NCI-H2196 (cell line): ENCODE data around the gene LARGE1.
"Not testable (repeated sequence)": the region's sequence is repeated elsewhere in the genome, so short reads cannot be mapped to it uniquely, and the experiment has no call there.

Source experiments
- DNase-seq: peaks from one replicate; lab custom pipeline; 2025; ENCODE audit not compliant: unreplicated experiment; lab: John Stamatoyannopoulos, UW

Gene LARGE1

DNA sequence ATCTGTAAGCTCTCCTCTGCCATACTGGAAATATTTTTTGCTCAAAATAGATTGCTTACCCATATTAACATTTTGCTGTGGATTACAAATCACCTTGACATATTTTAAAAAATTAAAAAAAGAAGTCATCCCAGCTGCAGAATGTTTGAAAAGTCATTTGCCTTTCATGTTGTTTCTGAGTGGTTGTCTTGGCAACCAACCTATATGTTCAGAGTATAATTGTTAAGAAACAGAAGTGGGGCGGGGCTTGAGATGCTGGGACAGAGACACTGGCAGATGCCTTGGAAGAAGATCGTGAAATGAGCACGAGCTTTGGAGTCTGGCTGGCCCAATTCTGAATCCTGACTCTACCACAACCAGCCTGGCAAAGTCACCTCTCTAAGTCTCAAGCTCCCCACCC, 348.2 kb downstream of the LARGE1 start:
- DNase-seq = no peak

DNA sequence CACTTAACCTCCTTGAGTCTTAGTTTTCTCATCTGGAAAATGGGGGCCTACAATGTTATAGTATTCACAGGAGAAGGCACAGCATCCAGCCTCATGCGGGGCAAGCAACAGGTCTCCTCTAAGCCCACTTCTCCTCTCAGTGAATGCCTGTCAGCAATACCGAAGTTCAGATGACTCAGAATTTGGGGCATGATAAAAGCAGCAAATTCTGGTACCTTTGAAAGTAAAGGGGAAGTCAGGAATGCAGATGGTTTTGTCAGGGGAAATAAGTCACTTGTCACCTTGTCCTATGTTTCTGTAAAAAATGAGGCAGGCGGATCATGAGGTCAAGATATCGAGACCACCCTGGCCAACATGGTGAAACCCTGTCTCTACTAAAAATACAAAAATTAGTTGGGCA, 350.2 kb downstream of the LARGE1 start:
- no peak for DNase-seq

DNA sequence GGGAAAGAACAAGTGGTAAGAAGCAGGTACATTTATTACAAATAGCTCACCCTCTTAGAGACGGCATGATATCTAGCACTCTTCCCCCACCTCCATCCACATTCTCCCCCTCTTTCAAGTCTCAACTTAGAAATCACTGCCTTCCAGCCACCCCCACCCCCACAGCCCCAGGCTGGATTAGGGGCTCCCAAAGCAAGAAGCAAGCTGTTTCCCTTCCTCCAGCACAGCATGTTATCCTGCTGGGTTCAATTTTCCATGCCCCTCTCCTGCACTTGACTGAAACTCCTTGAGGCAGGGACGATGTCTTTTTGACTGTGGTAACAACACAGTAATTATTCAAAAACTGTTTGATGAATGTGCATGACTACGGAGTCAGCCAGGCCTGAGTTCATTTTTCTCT, 350.7 kb downstream of the LARGE1 start:
- no peak for DNase-seq

DNA sequence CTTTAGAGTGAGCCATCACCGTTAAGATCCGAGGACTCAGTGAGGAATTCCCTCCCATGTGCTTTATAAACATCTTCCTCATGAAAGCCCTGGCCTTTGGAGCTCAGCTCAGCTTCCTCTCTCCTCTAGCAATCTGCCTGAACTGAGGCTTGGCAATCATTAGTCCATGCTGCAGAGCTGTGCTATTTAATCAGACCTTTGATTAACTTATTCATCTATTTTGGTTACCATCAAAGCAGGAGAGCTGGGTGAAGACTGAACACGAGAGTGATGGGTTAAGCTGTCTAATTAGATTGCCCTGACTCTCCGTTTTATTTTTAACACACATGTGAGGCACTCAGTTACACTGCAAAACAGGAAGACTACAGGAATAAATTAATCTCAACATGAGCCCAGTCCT, 351.3 kb downstream of the LARGE1 start:
- DNase-seq = no peak

DNA sequence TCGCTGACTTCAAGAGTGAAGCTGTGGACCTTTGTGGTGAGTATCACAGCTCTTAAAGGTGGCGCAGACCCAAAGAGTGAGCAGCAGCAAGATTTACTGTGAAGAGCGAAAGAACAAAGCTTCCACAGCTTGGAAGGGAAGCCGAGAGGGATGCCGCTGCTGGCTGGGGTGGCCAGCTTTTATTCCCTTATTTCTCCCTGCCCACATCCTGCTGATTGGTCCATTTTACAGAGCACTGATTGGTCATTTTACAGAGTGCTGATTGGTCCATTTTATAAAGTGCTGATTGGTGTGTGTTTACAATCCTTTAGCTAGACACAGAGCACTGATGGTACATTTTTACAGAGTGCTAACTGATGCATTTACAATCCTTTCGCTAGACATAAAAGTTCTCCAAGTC, 353.8 kb downstream of the LARGE1 start:
- DNase-seq = not testable (repeated sequence)

DNA sequence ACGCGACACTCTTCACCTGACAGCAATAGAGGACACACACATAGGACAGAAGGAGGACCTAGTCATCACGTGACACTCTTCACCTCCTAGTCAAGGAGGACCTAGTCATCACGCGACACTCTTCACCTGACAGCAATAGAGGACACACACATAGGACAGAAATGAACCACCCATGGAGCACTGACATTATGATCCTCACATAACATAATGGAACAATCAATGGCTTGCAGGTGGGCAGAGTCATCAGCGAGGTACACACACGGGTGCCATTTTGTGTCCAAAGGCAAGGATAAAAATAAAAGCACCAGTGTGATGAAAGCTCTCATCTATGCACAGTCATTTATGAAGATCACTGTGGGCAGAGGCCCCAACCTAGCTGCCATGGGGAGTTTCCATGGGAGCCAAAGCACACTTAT, 354.7 kb downstream of the LARGE1 start:
- DNase-seq = no peak

DNA sequence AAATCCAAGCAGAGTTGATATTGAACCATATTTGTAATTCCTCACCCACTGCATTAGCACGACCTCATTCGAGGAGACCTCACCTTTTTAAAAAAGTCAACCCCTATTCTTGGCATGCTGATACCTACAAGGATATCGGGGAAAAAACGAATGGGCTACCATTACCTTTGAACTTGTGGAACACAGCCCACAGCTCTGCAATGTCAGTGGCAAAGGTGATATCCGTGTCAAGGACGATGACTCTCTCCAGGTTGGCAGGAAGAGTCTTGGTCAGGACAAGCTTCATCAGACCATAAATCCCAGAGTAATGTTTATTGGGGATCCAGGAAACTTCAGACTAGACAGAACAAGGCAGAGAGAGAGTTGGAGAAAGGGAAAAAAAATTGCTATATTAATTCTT, 355.6 kb downstream of the LARGE1 start:
- no peak for DNase-seq

DNA sequence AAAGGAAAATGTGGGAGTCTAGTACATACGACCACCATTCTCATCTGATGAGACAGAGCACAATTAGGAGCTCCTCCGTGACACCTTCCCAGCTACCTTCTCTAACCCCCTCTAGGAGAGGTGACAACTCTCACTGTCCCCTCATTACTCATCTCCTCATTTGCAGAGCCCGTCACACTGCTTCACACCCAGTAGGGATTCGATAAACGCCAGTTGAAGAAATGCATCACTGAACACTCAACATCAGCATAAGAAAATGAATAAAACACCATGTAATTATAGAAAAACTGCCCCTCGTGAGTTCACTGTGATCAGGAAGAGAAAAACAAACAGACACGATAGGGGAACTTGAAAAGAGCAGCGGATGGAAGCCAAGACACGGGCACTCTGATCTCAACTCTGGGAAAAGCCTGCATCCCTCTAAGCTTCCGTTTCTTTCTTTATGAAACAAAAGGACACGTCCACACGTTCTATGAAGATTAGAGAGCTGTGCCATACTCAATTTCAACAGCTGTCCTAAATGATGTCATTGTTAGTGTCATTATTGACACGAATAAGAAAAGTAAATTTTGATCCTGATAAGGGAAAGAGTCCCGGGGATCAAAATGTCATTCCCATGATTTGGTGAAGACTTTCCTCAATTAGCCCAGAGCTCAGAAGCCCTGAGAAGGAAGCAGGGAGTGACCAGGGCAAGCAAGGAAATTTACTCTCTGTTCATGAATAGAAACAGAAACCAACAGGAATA, 356.9 kb downstream of the LARGE1 start:
- no peak for DNase-seq

DNA sequence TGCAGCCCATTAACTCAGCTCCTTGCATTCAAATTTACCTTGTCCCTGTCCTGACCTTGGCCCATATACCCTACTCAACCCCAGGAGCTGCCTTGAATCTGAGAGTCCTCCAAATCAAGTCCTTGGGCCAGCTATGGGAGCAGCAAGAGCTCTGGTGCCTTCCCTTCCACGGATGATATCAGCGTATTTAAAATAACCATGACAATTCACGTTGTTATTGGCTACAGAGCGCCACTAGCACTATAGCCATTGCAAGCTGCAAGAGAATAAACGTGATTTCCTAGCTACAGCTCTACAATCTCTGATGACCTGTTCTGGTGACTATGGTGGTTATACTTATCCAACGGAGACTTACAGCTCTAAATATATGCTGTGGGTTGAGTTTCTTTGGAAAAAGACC, 357.8 kb downstream of the LARGE1 start:
- no peak for DNase-seq

DNA sequence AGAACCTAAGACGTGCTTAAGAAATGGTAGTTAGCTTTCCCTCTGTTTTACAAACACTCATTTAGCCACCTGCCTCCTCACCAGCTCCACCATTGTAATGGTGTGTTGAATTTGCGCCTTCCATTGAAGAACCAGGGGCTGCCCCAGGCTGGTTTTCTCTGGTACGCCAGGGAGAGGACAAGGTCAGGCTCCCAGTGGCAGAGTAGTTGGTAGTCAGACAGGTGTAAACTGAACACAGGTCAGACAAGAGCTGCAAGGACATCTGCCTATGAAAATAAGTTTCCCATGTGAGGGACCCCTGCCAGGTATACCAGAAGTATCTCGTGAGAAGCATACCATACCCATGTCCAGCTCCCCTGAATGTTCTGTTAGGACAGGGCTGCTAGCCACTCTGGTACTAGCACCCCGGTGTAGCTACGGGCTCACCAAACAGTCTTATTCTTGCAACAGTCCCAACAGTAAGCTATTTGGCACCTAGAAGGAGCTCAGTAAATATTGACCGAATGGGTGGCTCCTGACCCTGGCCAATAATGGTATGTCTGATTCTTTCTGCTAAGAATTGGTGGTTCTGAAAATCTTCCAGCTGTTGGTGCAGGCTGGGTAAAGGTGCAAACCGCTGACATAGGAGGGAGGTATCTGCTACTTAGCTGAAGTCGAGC, 359.0 kb downstream of the LARGE1 start:
- DNase-seq = no peak

DNA sequence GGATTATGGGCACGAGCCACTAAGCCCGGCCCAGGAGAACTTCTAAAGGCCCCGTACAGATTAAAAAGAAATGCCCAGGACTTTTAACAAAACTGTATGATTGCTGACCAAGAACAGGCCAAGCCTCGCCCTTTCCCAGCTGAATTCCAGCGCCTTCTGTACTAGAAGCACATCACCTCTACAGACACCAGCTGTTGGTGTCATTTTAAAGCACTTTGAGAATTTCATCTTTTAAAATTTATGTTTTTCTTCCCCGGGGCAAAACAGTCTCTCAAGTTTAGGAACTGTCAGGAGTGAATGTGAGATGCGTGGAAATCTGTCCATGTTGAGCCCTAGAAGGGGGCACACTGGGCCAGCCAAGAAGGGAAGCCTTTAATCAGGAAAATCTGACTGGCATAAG, 362.4 kb downstream of the LARGE1 start:
- no peak for DNase-seq

DNA sequence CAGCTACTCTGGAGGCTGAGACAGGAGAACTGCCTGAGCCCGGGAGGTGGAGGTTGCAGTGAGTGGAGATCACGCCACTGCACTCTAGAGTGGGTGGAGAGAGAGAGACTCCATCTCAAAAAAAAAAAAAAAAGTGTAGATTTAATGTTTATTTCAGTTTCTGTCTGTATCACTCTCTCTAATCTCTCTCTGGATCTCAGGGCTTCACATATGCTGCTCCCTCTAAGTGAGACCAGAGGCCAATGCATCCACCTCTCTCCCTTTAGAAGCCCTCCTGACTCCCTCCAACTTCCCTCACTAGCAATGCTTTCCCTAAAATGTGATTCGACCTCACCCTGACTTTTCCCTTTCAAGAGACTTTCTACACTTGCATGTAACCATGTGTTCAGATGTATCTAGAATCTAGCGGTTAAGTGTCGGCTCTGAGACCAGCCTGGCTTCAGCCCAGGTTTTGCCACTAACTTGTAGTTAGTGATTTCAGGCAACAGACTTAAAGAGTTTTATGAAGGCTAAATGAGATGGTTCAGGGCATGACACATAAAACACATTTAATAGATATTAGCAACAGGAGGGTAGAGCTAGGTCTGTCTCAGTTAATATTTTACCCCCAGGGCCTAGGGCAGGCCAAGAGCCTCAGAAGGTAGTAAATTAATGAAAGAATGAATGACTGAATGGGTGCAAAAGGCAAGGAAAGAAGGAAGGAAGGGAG, 364.3 kb downstream of the LARGE1 start:
- no peak for DNase-seq

DNA sequence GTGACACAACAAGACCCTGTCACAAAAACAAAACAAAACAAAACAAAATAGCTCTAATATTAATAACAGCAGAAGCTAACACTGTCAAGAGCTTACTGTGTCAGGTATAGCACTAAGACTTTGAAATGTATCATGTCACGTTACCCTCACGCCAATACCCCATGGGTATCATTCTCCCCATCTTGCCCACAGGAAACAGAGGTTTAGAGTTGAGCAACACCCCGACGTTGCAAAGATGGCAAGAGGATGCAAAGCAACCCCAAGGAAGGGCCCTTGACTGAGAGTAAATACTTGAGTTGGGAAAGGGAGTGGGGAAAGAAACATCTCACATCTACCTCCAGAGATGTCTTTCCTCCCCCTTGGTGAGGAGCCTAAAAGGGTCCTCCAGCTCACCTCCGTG, 366.8 kb downstream of the LARGE1 start:
- DNase-seq = no peak

DNA sequence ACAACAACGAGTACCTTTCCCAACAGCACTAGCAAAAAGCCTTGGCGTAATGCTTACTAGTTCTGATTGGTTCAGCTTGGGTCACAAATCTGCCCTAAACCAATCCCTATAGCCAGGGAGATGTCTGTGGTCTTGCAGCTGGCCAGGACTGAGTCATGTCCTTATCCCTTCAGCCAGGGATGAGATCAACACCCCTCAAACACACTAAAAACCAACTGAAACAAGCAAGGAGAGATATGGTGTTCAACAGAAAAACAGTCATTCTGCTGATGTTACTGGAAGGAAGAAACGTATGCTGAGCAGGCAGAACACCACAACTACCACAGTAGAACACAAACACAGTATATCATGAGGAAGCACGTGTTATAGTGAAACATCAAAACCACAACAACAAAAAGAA, 375.6 kb downstream of the LARGE1 start:
- DNase-seq = no peak

DNA sequence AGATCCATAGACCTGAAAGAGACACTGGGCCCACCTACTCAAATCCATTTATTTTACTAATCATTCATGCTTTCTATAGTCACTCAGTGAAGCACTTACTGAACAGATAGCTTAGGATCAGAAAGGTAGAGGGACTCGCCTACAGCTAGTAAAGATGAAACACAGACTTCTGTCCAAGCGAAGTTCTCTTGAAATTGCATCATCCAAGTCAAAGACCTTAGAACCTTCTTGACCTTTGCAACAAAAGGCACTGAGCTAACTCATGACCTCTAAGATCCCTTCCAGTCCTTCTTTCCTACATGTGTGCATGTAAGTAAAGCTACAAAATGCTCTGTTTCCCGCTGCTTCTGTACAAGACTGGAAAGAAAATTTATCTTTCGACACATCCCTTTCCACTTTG, 377.6 kb downstream of the LARGE1 start:
- no peak for DNase-seq

DNA sequence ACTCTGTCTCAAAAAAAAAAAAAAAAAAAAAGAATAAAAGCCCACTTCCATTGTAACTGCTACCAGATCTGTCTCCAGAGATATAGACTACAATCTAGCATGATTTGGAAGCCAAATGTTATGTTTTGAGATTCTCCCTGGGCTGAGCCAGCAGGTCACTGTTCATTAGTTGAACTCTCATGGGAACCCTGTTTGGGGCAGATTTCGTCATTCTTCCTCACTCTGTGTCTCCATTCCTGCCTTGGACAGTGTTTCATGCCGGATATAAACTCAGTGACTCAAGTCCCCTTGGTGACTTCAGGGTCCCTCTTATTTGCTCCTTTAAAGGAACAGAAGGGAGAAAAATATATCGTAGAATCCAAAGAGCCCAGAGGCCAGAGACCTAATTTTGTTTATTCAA, 378.1 kb downstream of the LARGE1 start:
- no peak for DNase-seq

DNA sequence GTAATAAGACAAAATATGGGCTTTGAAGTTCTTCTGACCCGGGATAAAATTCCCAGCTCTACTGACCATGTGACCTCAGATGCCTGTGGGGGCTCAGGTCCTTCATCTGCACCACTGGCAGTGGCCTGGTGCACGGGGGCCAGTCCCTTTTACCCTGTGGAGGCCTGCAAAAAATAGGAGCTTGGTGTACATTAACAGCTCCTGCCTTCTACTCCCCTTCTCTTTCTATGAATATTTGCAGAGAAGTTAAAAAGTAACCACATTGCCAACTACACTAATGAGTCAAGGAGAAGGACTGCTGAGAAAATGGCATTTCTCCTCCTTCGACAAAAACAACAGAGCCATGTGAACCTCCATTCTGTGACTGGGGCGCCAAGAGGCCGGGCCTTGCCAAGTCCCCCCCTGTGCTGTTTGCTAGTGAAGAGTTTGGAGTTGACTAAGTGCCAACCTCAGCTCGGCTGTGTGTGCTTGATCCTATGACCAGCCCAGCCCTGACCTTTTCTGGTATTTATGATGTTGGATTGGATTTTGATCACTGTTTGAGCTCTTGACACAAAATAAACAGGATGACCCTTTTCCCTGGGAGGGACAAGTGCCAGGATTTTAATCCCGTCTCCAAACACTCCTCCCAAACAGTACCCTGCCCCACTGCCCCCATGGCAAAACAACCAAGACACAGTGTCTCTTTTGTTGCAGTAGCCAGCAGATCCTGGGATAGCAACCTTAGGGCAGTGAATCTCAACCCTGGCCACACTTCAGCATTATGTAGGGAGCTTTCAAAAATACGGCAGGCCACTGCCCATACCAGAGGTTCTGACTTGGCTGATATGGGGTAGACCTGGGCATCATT, 380.1 kb downstream of the LARGE1 start:
- peak; percentile 3 for DNase-seq

DNA sequence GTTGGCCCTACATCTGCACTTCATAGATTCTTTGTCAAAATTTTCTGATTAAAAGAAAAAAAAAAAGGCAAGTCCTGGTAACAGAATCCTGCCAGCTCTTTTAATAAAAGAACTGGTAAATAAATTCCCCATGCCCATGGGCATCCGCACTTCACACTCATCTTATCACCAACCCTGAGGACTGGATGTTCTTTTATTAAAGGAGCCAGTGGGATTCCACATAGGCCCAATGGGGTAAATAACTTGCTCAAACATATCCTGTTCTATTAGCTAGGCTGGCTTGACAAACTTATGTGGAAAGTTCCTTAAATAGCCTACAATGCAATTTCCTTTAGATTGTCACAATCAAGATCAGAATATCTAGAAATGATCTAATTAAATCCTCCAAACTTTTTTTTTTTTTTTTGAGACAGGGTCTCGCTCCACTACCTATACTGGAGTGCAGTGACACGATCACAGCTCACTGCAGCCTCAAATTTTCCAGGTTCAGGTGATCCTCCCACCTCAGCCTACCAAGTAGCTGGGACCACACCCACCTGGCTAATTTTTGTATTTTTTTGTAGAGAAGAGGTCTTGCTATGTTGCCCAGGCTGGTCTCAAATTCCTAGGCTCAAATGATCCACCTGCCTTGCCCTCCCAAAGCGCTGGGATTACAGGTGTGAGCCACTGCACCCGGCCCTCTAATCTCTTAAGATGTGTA, 380.9 kb downstream of the LARGE1 start:
- no peak for DNase-seq

DNA sequence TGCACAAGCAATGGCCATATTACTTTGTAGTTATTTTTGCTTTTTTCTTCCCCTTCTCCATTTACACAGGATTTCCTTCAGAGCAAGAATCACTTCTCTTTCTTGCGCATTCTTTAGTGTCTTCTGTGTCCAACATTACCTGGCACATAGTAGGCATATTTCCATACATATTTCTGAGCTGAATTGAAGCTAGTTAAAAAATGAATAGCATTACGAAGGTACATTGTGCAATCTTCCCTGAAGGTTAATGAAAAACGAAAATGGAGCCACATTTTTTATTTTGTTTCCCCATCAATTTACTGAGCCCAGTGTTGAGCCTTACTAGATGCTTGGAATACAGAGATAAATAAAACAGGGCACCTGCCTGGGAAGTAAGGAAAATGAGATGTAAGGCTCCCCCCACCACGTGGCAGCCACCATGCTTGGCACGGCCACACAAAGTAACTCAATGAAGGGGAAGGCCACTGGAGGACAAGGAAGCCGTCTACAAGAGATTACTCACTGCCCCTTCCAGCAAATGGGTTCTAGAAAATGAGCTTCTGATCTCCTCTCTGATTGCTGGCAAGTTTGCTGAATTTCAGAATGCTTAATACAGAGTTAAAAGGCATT, 381.9 kb downstream of the LARGE1 start:
- DNase-seq = no peak

DNA sequence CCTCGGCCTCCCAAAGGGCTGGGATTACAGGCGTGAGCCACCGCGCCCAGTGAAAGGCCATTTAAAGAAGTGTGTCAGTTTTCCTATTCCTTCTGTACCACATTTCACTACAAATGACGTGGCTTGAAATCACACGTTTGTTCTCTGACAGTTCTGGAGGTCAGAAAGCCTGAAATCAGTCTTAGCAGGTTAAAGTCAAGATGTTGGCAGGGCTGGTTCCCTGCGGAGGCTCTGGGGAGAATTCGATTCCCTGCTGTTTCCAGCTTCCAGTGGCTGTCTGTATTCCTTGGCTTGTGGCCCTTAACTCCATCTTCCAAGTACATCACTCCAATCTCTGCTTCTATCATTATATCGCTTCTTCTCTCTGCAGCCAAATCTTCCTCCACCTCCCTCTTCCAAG, 383.2 kb downstream of the LARGE1 start:
- no peak for DNase-seq
